ENCODE data around the gene PTPRN2.
"Not testable (repeated sequence)": the region's sequence is repeated elsewhere in the genome, so short reads cannot be mapped to it uniquely, and the experiment has no call there.

Gene PTPRN2

GRCh38 chr7:158469396-158470051 lies 118.1 kb downstream of the PTPRN2 start:
- DNase-seq (ENCODE audit: low spot score) (peak; percentile 21), FAIRE-seq (no peak)

- no peak for DNase-seq (ENCODE audit: low spot score)
- FAIRE-seq, result peak; percentile 35
Observed at GRCh38 chr7:158468700-158469296, 118.8 kb downstream of the PTPRN2 start.

GRCh38 chr7:158468181-158468580 lies 119.4 kb downstream of the PTPRN2 start:
- no peak for FAIRE-seq
- no peak for DNase-seq (ENCODE audit: low spot score)

GRCh38 chr7:158467562-158467961 lies 120.1 kb downstream of the PTPRN2 start:
- FAIRE-seq (no peak), DNase-seq (ENCODE audit: low spot score) (no peak)

GRCh38 chr7:158463317-158463716 lies 124.3 kb downstream of the PTPRN2 start:
- DNase-seq (ENCODE audit: low spot score), result no peak
- peak; percentile 84 for FAIRE-seq

GRCh38 chr7:158461824-158462223 lies 125.8 kb downstream of the PTPRN2 start:
- FAIRE-seq (no peak), DNase-seq (ENCODE audit: low spot score) (no peak)

- FAIRE-seq (no peak), DNase-seq (ENCODE audit: low spot score) (no peak)
Observed at GRCh38 chr7:158460665-158461064, 127.0 kb downstream of the PTPRN2 start.

- DNase-seq (ENCODE audit: low spot score) (no peak), FAIRE-seq (no peak)
Observed at GRCh38 chr7:158458716-158459282, 128.8 kb downstream of the PTPRN2 start.

- no peak for FAIRE-seq
- DNase-seq (ENCODE audit: low spot score), result no peak
Observed at GRCh38 chr7:158458096-158458495, 129.5 kb downstream of the PTPRN2 start.

- not testable (repeated sequence) for FAIRE-seq; DNase-seq (ENCODE audit: low spot score)
Observed at GRCh38 chr7:158457586-158457985, 130.0 kb downstream of the PTPRN2 start.

GRCh38 chr7:158454631-158455030 lies 133.0 kb downstream of the PTPRN2 start:
- no peak for FAIRE-seq

GRCh38 chr7:158453663-158454062 lies 134.0 kb downstream of the PTPRN2 start:
- no peak for FAIRE-seq
- no peak for DNase-seq (ENCODE audit: low spot score)

More at GRCh38 chr7:158454631-158455030, 133.0 kb downstream of the PTPRN2 start:
- no peak for DNase-seq (ENCODE audit: low spot score)

GRCh38 chr7:158452331-158452730 lies 135.3 kb downstream of the PTPRN2 start:
- FAIRE-seq (no peak), DNase-seq (ENCODE audit: low spot score) (no peak)

- DNase-seq (ENCODE audit: low spot score), result no peak
- no peak for FAIRE-seq
Observed at GRCh38 chr7:158450476-158451124, 137.0 kb downstream of the PTPRN2 start.

- DNase-seq (ENCODE audit: low spot score) (no peak), FAIRE-seq (no peak)
Observed at GRCh38 chr7:158449942-158450341, 137.7 kb downstream of the PTPRN2 start.

- DNase-seq (ENCODE audit: low spot score) (no peak), FAIRE-seq (no peak)
Observed at GRCh38 chr7:158449266-158449665, 138.4 kb downstream of the PTPRN2 start.

- DNase-seq (ENCODE audit: low spot score) (no peak), FAIRE-seq (no peak)
Observed at GRCh38 chr7:158448430-158449100, 139.1 kb downstream of the PTPRN2 start.

- FAIRE-seq (no peak), DNase-seq (ENCODE audit: low spot score) (no peak)
Observed at GRCh38 chr7:158447506-158448171, 140.0 kb downstream of the PTPRN2 start.

- no peak for DNase-seq (ENCODE audit: low spot score)
- no peak for FAIRE-seq
Observed at GRCh38 chr7:158447151-158447505, 140.5 kb downstream of the PTPRN2 start.

- FAIRE-seq (no peak), DNase-seq (ENCODE audit: low spot score) (no peak)
Observed at GRCh38 chr7:158446706-158447105, 140.9 kb downstream of the PTPRN2 start.

- DNase-seq (ENCODE audit: low spot score) (no peak), FAIRE-seq (no peak)
Observed at GRCh38 chr7:158446281-158446680, 141.3 kb downstream of the PTPRN2 start.
